NCI-H128 (cell line): ENCODE measurements around the gene PHF3.

ENCODE experiments used
- DNase-seq: peaks from one replicate; lab custom pipeline; 2025; ENCODE audit not compliant: unreplicated experiment; lab: John Stamatoyannopoulos, UW

Gene PHF3

DNA sequence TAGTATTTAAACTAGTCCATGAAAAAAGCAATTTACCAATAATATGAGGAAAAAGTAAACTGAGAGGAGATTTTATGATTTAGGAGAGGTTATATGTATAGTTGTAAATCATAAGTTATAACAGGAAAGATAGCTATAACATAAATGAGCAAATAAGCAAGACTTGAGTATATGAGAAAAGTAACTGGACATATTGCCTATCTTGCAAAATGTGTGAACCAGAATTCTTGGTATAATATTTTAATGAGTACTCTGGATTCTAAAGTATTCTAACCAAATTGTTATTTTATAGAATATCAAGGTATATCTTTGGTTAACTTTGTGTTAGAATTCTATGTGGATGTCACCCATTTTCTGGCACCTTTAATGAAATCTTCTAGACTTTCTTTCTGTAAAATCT is 124.6 kb downstream of the PHF3 start:
- DNase-seq = no peak

DNA sequence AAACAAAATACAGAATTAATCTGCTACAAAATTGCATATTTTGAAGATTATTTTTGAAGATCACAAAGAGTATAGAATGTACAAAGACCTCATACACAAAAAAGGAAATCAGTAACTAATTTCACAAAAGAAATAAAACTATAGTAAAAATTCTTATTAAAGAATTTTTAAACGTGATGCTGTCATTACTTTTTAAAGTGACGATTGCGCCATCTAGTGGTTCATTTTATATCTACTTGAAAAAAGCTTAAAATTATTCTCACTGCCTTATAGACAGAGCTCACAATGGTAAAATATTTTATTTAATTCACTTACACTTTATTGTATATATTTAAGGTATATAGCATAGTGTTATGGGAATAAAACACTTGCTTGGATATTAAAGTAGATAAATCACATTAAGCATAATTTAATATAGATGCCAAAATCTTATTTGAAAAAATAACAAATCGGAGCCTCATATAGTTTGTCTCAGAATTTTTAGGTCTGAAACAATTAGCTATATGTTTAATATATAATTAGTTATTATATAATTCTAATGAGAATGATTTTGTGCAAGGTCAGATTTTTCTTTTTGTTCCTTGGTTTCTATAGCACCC is 128.8 kb downstream of the PHF3 start:
- DNase-seq = no peak
